ENCODE results near the gene AK6. TPM values are rescaled to one million over a fixed set of nuclear protein-coding genes. Genes with fewer than 3 reads are reported as not detected.
A peak's percentile ranks its signal among the peaks of the same experiment; 100 is the strongest.

Gene AK6
- total and polyA plus RNA-seq, 2 donors (not counting 1 experiment from before 2014, with no cell fraction given) = 12.2 to 25.4 TPM

DNA sequence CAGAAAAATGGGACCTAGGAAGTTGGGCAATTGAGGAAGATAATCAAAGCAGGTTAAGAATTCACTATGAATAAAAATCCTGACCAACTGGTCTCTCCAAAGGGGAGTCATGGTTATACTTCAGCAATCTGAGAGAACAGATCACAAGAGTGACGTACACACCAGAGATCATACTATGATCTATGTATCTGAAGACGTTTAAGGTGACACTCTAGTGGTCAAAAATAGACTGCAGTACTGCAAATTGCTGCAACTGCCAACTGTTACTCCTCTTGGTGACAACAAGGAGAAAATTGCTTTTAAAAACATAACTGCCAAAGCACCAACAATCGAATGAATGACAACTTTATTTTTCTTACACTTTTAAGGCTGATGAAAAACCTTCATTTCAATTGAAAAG, 4.9 kb downstream of the AK6 start:
- peaks cover 13 to 14% of the 10 kb centered on the region in 2 donors for H3K4me1 ChIP-seq (ENCODE audit: control insufficient read depth in 2 of 2, insufficient read depth in 2 of 2, low read length in 2 of 2)
- Mint-ChIP-seq H3K27me3 (no peaks in the 10 kb centered on the region), H3K4me1 (peaks cover 20% of the 10 kb centered on the region), H3K27ac (no peak overlapping the region), H3K9me3 (ENCODE audit: insufficient read depth) (no peaks in the 10 kb centered on the region), H3K4me3 (no peak overlapping the region)
- no peak overlapping the region for H3K9ac ChIP-seq (ENCODE audit: low read length)
- peaks cover 81% of the 10 kb centered on the region for H3K79me2 ChIP-seq (ENCODE audit: control insufficient read depth, insufficient read depth, low read length)
- intact Hi-C loops (cut with micrococcal nuclease) = no loop called here
- peaks cover 13% of the 10 kb centered on the region for H4K20me1 ChIP-seq (ENCODE audit: control insufficient read depth, insufficient read depth, low read length, poor library complexity, severe bottlenecking)
- ATAC-seq (ENCODE audit: low read depth) (no peak), DNase-seq (peak; percentile 42)
- H3K4me2 ChIP-seq (replicated peaks; ENCODE audit: low read depth, low read length, poor library complexity, severe bottlenecking) = no peak overlapping the region
- WGBS (ENCODE audit: insufficient coverage) = no CpG with 5 or more reads among the region's 3 CpGs
- H3K9me3 ChIP-seq (ENCODE audit: control extremely low read depth in 1 of 3, control insufficient read depth in 2 of 3, insufficient read depth in 1 of 3, low read length in 2 of 3) = no peaks in the 10 kb centered on the region
- TF ChIP-seq EZH2 (IDR thresholded peaks at IDR 0.05; ENCODE audit: borderline replicate concordance, insufficient read depth, low read depth, low read length, poor library complexity, severe bottlenecking) = no peak
- TF ChIP-seq, protein P1, sequence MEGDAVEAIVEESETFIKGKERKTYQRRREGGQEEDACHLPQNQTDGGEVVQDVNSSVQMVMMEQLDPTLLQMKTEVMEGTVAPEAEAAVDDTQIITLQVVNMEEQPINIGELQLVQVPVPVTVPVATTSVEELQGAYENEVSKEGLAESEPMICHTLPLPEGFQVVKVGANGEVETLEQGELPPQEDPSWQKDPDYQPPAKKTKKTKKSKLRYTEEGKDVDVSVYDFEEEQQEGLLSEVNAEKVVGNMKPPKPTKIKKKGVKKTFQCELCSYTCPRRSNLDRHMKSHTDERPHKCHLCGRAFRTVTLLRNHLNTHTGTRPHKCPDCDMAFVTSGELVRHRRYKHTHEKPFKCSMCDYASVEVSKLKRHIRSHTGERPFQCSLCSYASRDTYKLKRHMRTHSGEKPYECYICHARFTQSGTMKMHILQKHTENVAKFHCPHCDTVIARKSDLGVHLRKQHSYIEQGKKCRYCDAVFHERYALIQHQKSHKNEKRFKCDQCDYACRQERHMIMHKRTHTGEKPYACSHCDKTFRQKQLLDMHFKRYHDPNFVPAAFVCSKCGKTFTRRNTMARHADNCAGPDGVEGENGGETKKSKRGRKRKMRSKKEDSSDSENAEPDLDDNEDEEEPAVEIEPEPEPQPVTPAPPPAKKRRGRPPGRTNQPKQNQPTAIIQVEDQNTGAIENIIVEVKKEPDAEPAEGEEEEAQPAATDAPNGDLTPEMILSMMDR (IDR thresholded peaks at IDR 0.05) = peak; percentile 59
- H3K4me3 ChIP-seq (ENCODE audit: control extremely low read depth in 1 of 5, extremely low read depth in 1 of 5, insufficient read depth in 1 of 5, low read depth in 2 of 5, low read length in 4 of 5) = no peak overlapping the region
- no peak overlapping the region for H3K27ac ChIP-seq (ENCODE audit: low read length in 2 of 2)
- H3K27me3 ChIP-seq (replicated peaks in 1 of 4; ENCODE audit: control extremely low read depth in 1 of 4, control insufficient read depth in 3 of 4, insufficient read depth in 4 of 4, low read length in 3 of 4) = no peaks in the 10 kb centered on the region
- POLR2A ChIA-PET = no interaction called here
- CTCF ChIA-PET = no interaction called here
- H2AFZ ChIP-seq (ENCODE audit: insufficient read depth, low read depth, low read length, poor library complexity, severe bottlenecking) = no peak overlapping the region
- peaks cover 3 to 51% of the 10 kb centered on the region in 2 experiments for H3K36me3 ChIP-seq (replicated peaks in 1 of 2; ENCODE audit: control extremely low read depth in 1 of 2, control insufficient read depth in 1 of 2, extremely low read depth in 1 of 2, insufficient read depth in 2 of 2, low read length in 1 of 2)

DNA sequence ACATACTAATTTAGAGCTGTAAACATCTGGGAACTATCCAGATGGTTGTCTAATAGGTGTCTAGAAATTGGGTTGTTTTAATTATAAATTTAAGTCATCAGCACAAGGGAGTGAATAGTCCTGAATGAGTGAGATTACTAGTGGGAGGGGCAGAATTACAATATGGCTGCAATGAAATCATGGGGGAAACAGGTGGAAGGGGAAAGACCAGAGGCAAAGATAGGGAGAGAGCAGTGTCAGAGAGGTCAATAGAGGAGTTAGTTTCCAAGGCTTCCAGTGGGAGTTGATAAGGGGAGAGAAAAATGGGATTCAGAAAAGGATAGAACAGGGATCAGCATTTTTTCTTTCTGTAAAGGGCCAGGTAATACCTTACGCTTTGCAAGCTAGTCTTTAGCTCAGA, 8.9 kb downstream of the AK6 start:
- H3K4me2 ChIP-seq (replicated peaks; ENCODE audit: low read depth, low read length, poor library complexity, severe bottlenecking) = no peak overlapping the region
- peaks cover 68% of the 10 kb centered on the region for H3K79me2 ChIP-seq (ENCODE audit: control insufficient read depth, insufficient read depth, low read length)
- WGBS (ENCODE audit: insufficient coverage) = no CpG with 5 or more reads among the region's 1 CpG
- H3K27me3 Mint-ChIP-seq = no peaks in the 10 kb centered on the region
- peaks cover 6% of the 10 kb centered on the region for H3K4me1 Mint-ChIP-seq
- no peaks in the 10 kb centered on the region for H3K9me3 Mint-ChIP-seq (ENCODE audit: insufficient read depth)
- ChIA-PET CTCF (interaction anchor here (1.7 kb wide), 1 partner anchor 267 kb away, joined by 3 read pairs; the partner anchor contains the start of gene SLC30A5), POLR2A (no interaction called here)
- no peak overlapping the region for H3K27ac Mint-ChIP-seq
- H3K4me1 ChIP-seq (ENCODE audit: control insufficient read depth in 2 of 2, insufficient read depth in 2 of 2, low read length in 2 of 2) = no peaks in the 10 kb centered on the region
- peaks cover 3 to 43% of the 10 kb centered on the region in 2 experiments for H3K36me3 ChIP-seq (replicated peaks in 1 of 2; ENCODE audit: control extremely low read depth in 1 of 2, control insufficient read depth in 1 of 2, extremely low read depth in 1 of 2, insufficient read depth in 2 of 2, low read length in 1 of 2)
- H3K9me3 ChIP-seq (ENCODE audit: control extremely low read depth in 1 of 3, control insufficient read depth in 2 of 3, insufficient read depth in 1 of 3, low read length in 2 of 3) = no peaks in the 10 kb centered on the region
- ATAC-seq (ENCODE audit: low read depth) (no peak), DNase-seq (no peak)
- intact Hi-C loops (cut with micrococcal nuclease) = no loop called here
- H3K4me3 ChIP-seq (ENCODE audit: control extremely low read depth in 1 of 5, extremely low read depth in 1 of 5, insufficient read depth in 1 of 5, low read depth in 2 of 5, low read length in 4 of 5) = no peak overlapping the region
- TF ChIP-seq, protein P1 (IDR thresholded peaks at IDR 0.05) = no peak
- no peak for TF ChIP-seq EZH2 (IDR thresholded peaks at IDR 0.05; ENCODE audit: borderline replicate concordance, insufficient read depth, low read depth, low read length, poor library complexity, severe bottlenecking)
- no peak overlapping the region for H3K9ac ChIP-seq (ENCODE audit: low read length)
- no peak overlapping the region for H3K27ac ChIP-seq (ENCODE audit: low read length in 2 of 2)
- no peak overlapping the region for H3K4me3 Mint-ChIP-seq
- H3K27me3 ChIP-seq (replicated peaks in 1 of 4; ENCODE audit: control extremely low read depth in 1 of 4, control insufficient read depth in 3 of 4, insufficient read depth in 4 of 4, low read length in 3 of 4) = no peaks in the 10 kb centered on the region
- peaks cover 10% of the 10 kb centered on the region for H4K20me1 ChIP-seq (ENCODE audit: control insufficient read depth, insufficient read depth, low read length, poor library complexity, severe bottlenecking)
- no peak overlapping the region for H2AFZ ChIP-seq (ENCODE audit: insufficient read depth, low read depth, low read length, poor library complexity, severe bottlenecking)
